Mesenchymal stem cell (in vitro differentiated cells and primary cell): ENCODE results near the gene CCDC197.

Experiments
- DNase-seq: peaks from one replicate; pipeline ENCODE4 v3.0.0-alpha.2; 2013
- H2AFZ ChIP-seq: one replicate; pipeline ENCODE4 v1.6.1; 2013; ENCODE audit warnings: low read depth, mild to moderate bottlenecking, control low read depth, inconsistent platforms, low read length, moderate library complexity
- H2AK5ac ChIP-seq: 2 replicates; pipeline ENCODE4 v1.6.1; 2013; ENCODE audit warnings: low read length, moderate library complexity, mild to moderate bottlenecking, inconsistent platforms; ENCODE audit not compliant: severe bottlenecking
- H2BK120ac ChIP-seq: one replicate; pipeline ENCODE4 v1.6.1; 2013; ENCODE audit warnings: low read depth, mild to moderate bottlenecking, inconsistent platforms, low read length, moderate library complexity
- H2BK12ac ChIP-seq, 2 experiments: one replicate each; pipeline ENCODE4 v1.6.1; 2013; ENCODE audit warnings: inconsistent platforms in 2 of 2, low read length in 2 of 2, mild to moderate bottlenecking in 2 of 2, moderate library complexity in 2 of 2, control low read depth in 1 of 2
- H2BK15ac ChIP-seq: one replicate; pipeline ENCODE4 v1.6.1; 2013; ENCODE audit warnings: mild to moderate bottlenecking, low read depth, inconsistent platforms; ENCODE audit not compliant: poor library complexity, severe bottlenecking
- H2BK5ac ChIP-seq: 2 replicates; pipeline ENCODE4 v1.6.1; 2013; ENCODE audit warnings: low read depth, mild to moderate bottlenecking, low read length, control low read depth, inconsistent platforms; ENCODE audit not compliant: poor library complexity, severe bottlenecking
- H3K14ac ChIP-seq, 2 experiments: one replicate each; pipeline ENCODE4 v1.6.1; 2013; ENCODE audit warnings: inconsistent platforms in 2 of 2, low read length in 2 of 2, control low read depth in 1 of 2, mild to moderate bottlenecking in 1 of 2, moderate library complexity in 1 of 2
- H3K18ac ChIP-seq, 2 experiments: one replicate each; pipeline ENCODE4 v1.6.1; 2013; ENCODE audit warnings: inconsistent platforms in 2 of 2, low read length in 2 of 2, control low read depth in 1 of 2, low read depth in 1 of 2, mild to moderate bottlenecking in 1 of 2
- H3K23ac ChIP-seq, 2 experiments: one replicate each; pipeline ENCODE4 v1.6.1; 2013; ENCODE audit warnings: inconsistent platforms in 2 of 2, low read length in 2 of 2, mild to moderate bottlenecking in 2 of 2, moderate library complexity in 2 of 2, control low read depth in 1 of 2
- H3K27ac ChIP-seq: 2 replicates; pipeline ENCODE4 v1.5.1; 2013; ENCODE audit warnings: mild to moderate bottlenecking, moderate library complexity, low read length, control low read depth, inconsistent platforms; ENCODE audit not compliant: poor library complexity, severe bottlenecking
- H3K27me3 ChIP-seq, 2 experiments: 2 replicates each; pipeline versions ENCODE4 v1.6.1 to v1.7.0; 2013; ENCODE audit warnings: low read length in 2 of 2, mild to moderate bottlenecking in 2 of 2, moderate library complexity in 2 of 2, control low read depth in 1 of 2, inconsistent platforms in 1 of 2; ENCODE audit not compliant: control insufficient read depth in 1 of 2, insufficient read depth in 1 of 2
- H3K36me3 ChIP-seq, 2 experiments: 2 replicates each; pipeline versions ENCODE4 v1.6.1 to v1.7.0; 2013; ENCODE audit warnings: low read length in 2 of 2, control low read depth in 1 of 2, inconsistent platforms in 1 of 2, low read depth in 1 of 2, mild to moderate bottlenecking in 1 of 2; ENCODE audit not compliant: insufficient read depth in 2 of 2, control insufficient read depth in 1 of 2
- H3K4ac ChIP-seq, 2 experiments: one replicate each; pipeline ENCODE4 v1.6.1; 2013; ENCODE audit warnings: inconsistent platforms in 2 of 2, low read length in 2 of 2, mild to moderate bottlenecking in 2 of 2, moderate library complexity in 2 of 2, control low read depth in 1 of 2, low read depth in 1 of 2
- H3K4me1 ChIP-seq: 2 replicates; pipeline ENCODE4 v1.6.1; 2013; ENCODE audit warnings: low read depth, low read length, control low read depth; ENCODE audit not compliant: control insufficient read depth, insufficient read depth
- H3K4me2 ChIP-seq: 2 replicates; pipeline ENCODE4 v1.6.1; 2013; ENCODE audit warnings: low read length, mild to moderate bottlenecking, inconsistent platforms; ENCODE audit not compliant: poor library complexity, severe bottlenecking
- H3K4me3 ChIP-seq, 2 experiments: 2 replicates each; pipeline versions ENCODE4 v1.5.1 to v1.7.0; 2013; ENCODE audit warnings: low read length in 2 of 2, mild to moderate bottlenecking in 2 of 2, control low read depth in 1 of 2, low read depth in 1 of 2; ENCODE audit not compliant: insufficient read depth in 1 of 2
- H3K79me1 ChIP-seq: replicated peaks from 2 replicates; pipeline ENCODE4 v1.6.1; 2013; ENCODE audit warnings: mild to moderate bottlenecking, control low read depth, low read length, inconsistent platforms; ENCODE audit not compliant: poor library complexity, severe bottlenecking
- H3K9ac ChIP-seq: 2 replicates; pipeline ENCODE4 v1.7.0; 2013; ENCODE audit warnings: mild to moderate bottlenecking, low read length, moderate library complexity
- H3K9me3 ChIP-seq: 2 replicates; pipeline ENCODE4 v1.7.0; 2013; ENCODE audit warnings: mild to moderate bottlenecking, low read length; ENCODE audit not compliant: control insufficient read depth
- H4K8ac ChIP-seq: one replicate; pipeline ENCODE4 v1.6.1; 2013; ENCODE audit warnings: inconsistent platforms, mild to moderate bottlenecking, low read length, moderate library complexity
- H4K91ac ChIP-seq: one replicate; pipeline ENCODE4 v1.6.1; 2013; ENCODE audit warnings: mild to moderate bottlenecking, low read length, inconsistent platforms
- WGBS: methylation state at CpG from one replicate; pipeline ENCODE4 v1.1.7; 2013; ENCODE audit warnings: mixed read lengths; 5-methylcytosine and 5-hydroxymethylcytosine counted together

Gene CCDC197

DNA sequence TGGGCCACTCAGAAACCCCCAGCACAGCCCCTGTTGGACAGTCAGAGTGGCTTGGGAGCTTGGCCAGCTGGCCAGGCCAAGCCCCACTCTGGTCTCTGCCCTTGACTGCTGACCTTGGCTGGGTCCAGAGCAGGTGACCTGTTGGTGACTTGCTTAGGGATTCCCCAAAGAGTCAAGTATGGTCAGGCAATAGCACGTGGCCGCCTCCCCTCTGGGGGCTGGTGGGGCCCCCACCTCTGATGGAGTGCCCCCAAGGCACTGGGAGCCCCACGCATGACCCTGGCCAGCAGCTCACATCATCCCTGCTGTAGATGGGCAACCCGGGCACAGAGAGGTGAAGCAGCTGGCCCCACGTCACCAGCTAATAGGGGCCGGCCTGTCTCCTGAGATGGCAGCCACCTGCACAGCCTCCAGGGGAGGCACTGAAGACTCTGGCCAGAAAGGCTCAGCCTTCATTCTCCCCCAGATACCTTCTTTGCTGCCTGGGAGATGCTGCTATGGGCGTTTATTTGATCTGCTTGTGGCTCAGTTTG, 1.8 kb downstream of the CCDC197 start:
- no peak overlapping the region for H3K18ac ChIP-seq
- H3K79me1 ChIP-seq: no peaks in the 10 kb centered on the region
- no peak for DNase-seq
- H2AK5ac ChIP-seq: no peak overlapping the region
- no peak overlapping the region for H3K14ac ChIP-seq
- H3K36me3 ChIP-seq: no peaks in the 10 kb centered on the region
- no peak overlapping the region for H2BK120ac ChIP-seq
- H2BK15ac ChIP-seq: no peak overlapping the region
- H4K8ac ChIP-seq: no peak overlapping the region
- no peak overlapping the region for H3K9ac ChIP-seq
- H2AFZ ChIP-seq: no peak overlapping the region
- no peak overlapping the region for H4K91ac ChIP-seq
- WGBS: 82% methylated on average over 7 of the region's 7 CpGs
- no peaks in the 10 kb centered on the region for H3K9me3 ChIP-seq
- no peak overlapping the region for H3K4me3 ChIP-seq
- peaks cover 12% of the 10 kb centered on the region for H3K4me1 ChIP-seq
- H3K23ac ChIP-seq: no peak overlapping the region
- no peak overlapping the region for H3K4me2 ChIP-seq
- peaks cover 11 to 45% of the 10 kb centered on the region in 2 experiments for H3K27me3 ChIP-seq
- H3K27ac ChIP-seq: no peak overlapping the region
- H2BK12ac ChIP-seq: no peak overlapping the region
- no peak overlapping the region for H2BK5ac ChIP-seq
- no peak overlapping the region for H3K4ac ChIP-seq

DNA sequence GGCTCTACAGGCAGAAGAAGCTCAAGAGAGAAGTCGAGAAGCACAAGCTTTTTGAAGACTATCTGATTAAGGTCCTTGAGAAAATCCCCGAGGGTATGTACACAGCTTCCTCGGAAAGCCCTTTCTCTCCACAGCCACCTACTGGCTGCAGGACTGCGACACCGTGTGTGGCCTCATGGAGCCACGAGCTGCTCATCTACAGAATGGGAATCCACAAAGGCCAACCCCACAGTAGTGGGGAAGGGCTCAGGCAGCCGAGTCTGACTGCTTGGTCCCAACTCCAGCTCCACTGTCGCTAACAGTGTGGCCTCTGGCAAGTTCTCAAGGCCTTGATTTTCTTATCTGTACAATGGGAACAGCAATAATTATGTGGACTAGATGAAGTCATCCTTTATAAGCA, 2.5 kb downstream of the CCDC197 start:
- Histone ChIP-seq H3K79me1 (no peaks in the 10 kb centered on the region), H3K14ac (no peak overlapping the region), H3K27ac (no peak overlapping the region), H4K8ac (no peak overlapping the region), H3K18ac (no peak overlapping the region), H2BK12ac (no peak overlapping the region), H3K36me3 (no peaks in the 10 kb centered on the region), H3K9ac (no peak overlapping the region), H3K4me1 (peaks cover 14% of the 10 kb centered on the region), H3K4ac (no peak overlapping the region), H3K23ac (no peak overlapping the region), H3K4me2 (no peak overlapping the region), H3K27me3 (peaks cover 11 to 52% of the 10 kb centered on the region in 2 experiments), H3K9me3 (no peaks in the 10 kb centered on the region), H4K91ac (no peak overlapping the region), H2BK15ac (no peak overlapping the region), H3K4me3 (no peak overlapping the region), H2AFZ (no peak overlapping the region), H2BK5ac (no peak overlapping the region), H2BK120ac (no peak overlapping the region), H2AK5ac (no peak overlapping the region)
- no peak for DNase-seq
- WGBS: 82% methylated on average over 8 of the region's 8 CpGs

DNA sequence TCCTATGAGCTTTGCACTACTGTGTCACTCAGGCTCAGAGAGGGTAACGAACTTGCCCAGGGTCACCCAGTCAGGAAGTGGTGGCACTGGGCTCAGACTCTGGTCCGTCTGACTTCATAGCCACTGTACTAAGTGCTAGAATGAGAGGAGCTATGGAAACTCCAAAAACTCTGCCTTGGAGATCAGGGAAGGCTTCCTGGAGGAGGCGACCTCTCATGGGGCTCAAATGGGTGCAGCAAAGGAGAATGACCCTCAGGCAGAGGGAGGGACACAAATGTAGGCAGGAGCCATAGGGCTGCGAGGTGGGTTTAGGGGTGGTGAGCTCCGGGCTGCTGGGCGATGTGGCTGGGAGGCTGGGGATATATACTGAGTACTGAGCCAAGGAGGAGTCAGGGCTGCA, 3.2 kb downstream of the CCDC197 start:
- Histone ChIP-seq H3K79me1 (no peaks in the 10 kb centered on the region), H3K4me2 (no peak overlapping the region), H3K4ac (no peak overlapping the region), H3K4me1 (peaks cover 7% of the 10 kb centered on the region), H2BK120ac (no peak overlapping the region), H3K27me3 (peaks cover 18 to 58% of the 10 kb centered on the region in 2 experiments), H4K8ac (no peak overlapping the region), H3K9me3 (no peaks in the 10 kb centered on the region), H4K91ac (no peak overlapping the region), H3K18ac (no peak overlapping the region), H3K14ac (no peak overlapping the region), H2BK5ac (no peak overlapping the region), H3K36me3 (no peaks in the 10 kb centered on the region), H2BK15ac (no peak overlapping the region), H2AK5ac (no peak overlapping the region), H3K23ac (no peak overlapping the region), H3K4me3 (no peak overlapping the region), H2BK12ac (no peak overlapping the region), H3K27ac (no peak overlapping the region), H2AFZ (no peak overlapping the region), H3K9ac (no peak overlapping the region)
- 72% methylated on average over 6 of the region's 6 CpGs for WGBS
- DNase-seq: no peak

DNA sequence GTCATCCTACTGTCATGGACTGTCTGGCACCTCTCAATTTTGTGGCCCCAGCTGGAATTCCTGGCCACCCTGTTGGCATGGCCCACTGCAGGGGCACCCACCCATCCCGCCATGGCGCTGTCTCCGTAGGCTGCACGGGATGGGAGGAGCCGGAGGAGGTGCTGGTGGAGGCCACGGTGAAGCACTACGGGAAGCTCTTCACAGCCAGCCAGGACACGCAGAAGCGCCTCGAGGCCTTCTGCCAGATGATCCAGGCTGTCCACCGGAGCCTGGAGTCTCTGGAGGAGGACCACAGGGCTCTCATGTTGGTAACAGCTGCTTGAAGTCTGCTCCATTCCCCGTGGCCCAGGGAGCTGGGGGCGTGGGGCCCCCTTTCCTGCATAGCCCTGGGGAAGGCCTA, 3.9 kb downstream of the CCDC197 start:
- 91% methylated on average over 13 of the region's 13 CpGs for WGBS
- no peak overlapping the region for H3K9ac ChIP-seq

More for the DNA sequence above, 3.9 kb downstream of the CCDC197 start:
- H3K4me3 ChIP-seq: no peak overlapping the region
- H3K4me2 ChIP-seq: no peak overlapping the region
- H2BK12ac ChIP-seq: no peak overlapping the region
- H3K4me1 ChIP-seq: peaks cover 5% of the 10 kb centered on the region
- peaks cover 19 to 62% of the 10 kb centered on the region in 2 experiments for H3K27me3 ChIP-seq
- no peaks in the 10 kb centered on the region for H3K9me3 ChIP-seq
- H2BK5ac ChIP-seq: no peak overlapping the region
- DNase-seq: no peak
- H3K14ac ChIP-seq: no peak overlapping the region
- H3K27ac ChIP-seq: no peak overlapping the region
- no peak overlapping the region for H4K91ac ChIP-seq
- no peak overlapping the region for H3K18ac ChIP-seq
- H4K8ac ChIP-seq: no peak overlapping the region
- H2AK5ac ChIP-seq: no peak overlapping the region
- no peaks in the 10 kb centered on the region for H3K36me3 ChIP-seq
- H3K4ac ChIP-seq: no peak overlapping the region
- H2BK120ac ChIP-seq: no peak overlapping the region
- no peak overlapping the region for H2AFZ ChIP-seq
- H2BK15ac ChIP-seq: no peak overlapping the region
- no peak overlapping the region for H3K23ac ChIP-seq
- H3K79me1 ChIP-seq: no peaks in the 10 kb centered on the region
